Measurements from ENCODE around the gene ZNF446.

DNA sequence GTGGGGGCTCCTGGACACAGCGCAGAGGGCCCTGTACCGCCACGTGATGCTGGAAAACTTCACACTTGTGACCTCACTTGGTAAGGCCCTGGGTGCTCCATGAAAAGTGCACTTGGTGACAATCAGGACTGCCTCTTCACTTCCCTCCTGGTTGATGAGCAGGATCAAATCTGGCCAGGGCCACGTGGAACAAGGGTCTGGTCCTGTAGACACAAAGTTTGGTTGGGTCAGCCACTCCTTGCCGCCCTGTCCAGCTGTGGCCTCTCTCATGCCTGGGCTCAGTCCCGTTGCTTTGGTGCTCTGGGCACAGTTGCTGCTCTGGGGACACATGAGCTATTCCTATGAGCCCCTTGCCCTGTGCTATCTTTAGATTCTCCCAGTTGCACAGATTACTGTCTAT is 22.4 kb upstream of the ZNF446 start:
- TF ChIP-seq, protein P1, sequence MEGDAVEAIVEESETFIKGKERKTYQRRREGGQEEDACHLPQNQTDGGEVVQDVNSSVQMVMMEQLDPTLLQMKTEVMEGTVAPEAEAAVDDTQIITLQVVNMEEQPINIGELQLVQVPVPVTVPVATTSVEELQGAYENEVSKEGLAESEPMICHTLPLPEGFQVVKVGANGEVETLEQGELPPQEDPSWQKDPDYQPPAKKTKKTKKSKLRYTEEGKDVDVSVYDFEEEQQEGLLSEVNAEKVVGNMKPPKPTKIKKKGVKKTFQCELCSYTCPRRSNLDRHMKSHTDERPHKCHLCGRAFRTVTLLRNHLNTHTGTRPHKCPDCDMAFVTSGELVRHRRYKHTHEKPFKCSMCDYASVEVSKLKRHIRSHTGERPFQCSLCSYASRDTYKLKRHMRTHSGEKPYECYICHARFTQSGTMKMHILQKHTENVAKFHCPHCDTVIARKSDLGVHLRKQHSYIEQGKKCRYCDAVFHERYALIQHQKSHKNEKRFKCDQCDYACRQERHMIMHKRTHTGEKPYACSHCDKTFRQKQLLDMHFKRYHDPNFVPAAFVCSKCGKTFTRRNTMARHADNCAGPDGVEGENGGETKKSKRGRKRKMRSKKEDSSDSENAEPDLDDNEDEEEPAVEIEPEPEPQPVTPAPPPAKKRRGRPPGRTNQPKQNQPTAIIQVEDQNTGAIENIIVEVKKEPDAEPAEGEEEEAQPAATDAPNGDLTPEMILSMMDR (IDR thresholded peaks at IDR 0.05): no peak
- no peak for TF ChIP-seq POLR2A (IDR thresholded peaks at IDR 0.05)

Measured in testis (tissue), 2 donors.